T-cell (primary cell): ENCODE data around the gene ELMO3. TPM values are rescaled to one million over a fixed set of nuclear protein-coding genes. Genes with fewer than 3 reads are reported as not detected.

ENCODE experiments used
- ATAC-seq, 4 experiments: fragments of 200-7000 bp in 3 of 4; fragments of 150-1000 bp in 1 of 4; cut with Tn5 transposase; replicated peaks in 1 of 4; 1 replicate in 3 of 4; 2 replicates in 1 of 4; pipeline ENCODE4 v1.10.0; 2021; ENCODE audit warnings: moderate library complexity in 3 of 4, mild to moderate bottlenecking in 2 of 4, moderate number of reproducible peaks in 1 of 4
- CTCF ChIA-PET, 2 donors: fragments of 300-600 bp; sonication (Branson Sonifier 250); formaldehyde crosslinking; loops; one replicate each; lab custom pipeline; 2022; ENCODE audit warnings: antibody characterized with exemption in 2 of 2; lab: Charles Lee
- POLR2A ChIA-PET, 2 donors: fragments of 300-600 bp; sonication (Branson Sonifier 250); formaldehyde crosslinking; loops; one replicate each; lab custom pipeline; 2022; ENCODE audit warnings: antibody characterized with exemption in 2 of 2; lab: Charles Lee
- DNase-seq, 35 experiments: peaks; one replicate each; pipeline versions ENCODE4 v3.0.0 to v3.0.0-alpha.2; 2013 to 2023
- H3K27ac ChIP-seq: one replicate; pipeline ENCODE4 v1.5.1; 2013; ENCODE audit warnings: low read length
- H3K27me3 ChIP-seq, 2 experiments: replicated peaks in 1 of 2; 1 replicate in 1 of 2; 2 replicates in 1 of 2; pipeline versions ENCODE4 v1.6.1 to v1.7.0; 2013; ENCODE audit warnings: low read length in 1 of 2, mixed read lengths in 1 of 2; ENCODE audit not compliant: control insufficient read depth in 2 of 2, insufficient read depth in 2 of 2; ENCODE audit errors: extremely low read depth in 1 of 2
- H3K36me3 ChIP-seq, 2 donors: 1 replicate in 1 of 2; 2 replicates in 1 of 2; pipeline versions ENCODE4 v1.6.1 to v1.7.0; 2013; ENCODE audit warnings: low read length in 1 of 2; ENCODE audit not compliant: control insufficient read depth in 2 of 2, insufficient read depth in 1 of 2; ENCODE audit errors: extremely low read depth in 1 of 2
- H3K4me1 ChIP-seq, 2 experiments: 1 replicate in 1 of 2; 2 replicates in 1 of 2; pipeline versions ENCODE4 v1.6.1 to v1.7.0; 2013; ENCODE audit warnings: low read length in 2 of 2, mixed read lengths in 1 of 2; ENCODE audit not compliant: insufficient read depth in 2 of 2, control insufficient read depth in 1 of 2; ENCODE audit errors: extremely low read depth in 1 of 2
- H3K4me3 ChIP-seq, 2 donors: 1 replicate in 1 of 2; 2 replicates in 1 of 2; pipeline versions ENCODE4 v1.5.1 to v1.7.0; 2013; ENCODE audit warnings: mild to moderate bottlenecking in 2 of 2, low read length in 1 of 2, moderate library complexity in 1 of 2; ENCODE audit not compliant: control insufficient read depth in 1 of 2; ENCODE audit errors: extremely low read depth in 1 of 2
- H3K9me3 ChIP-seq: 2 replicates; pipeline ENCODE4 v1.7.0; 2013
- H3K27ac Mint-ChIP-seq, 2 donors: one replicate each; pipeline ENCODE4 v1.8.0; 2020 to 2021; ENCODE audit warnings: mild to moderate bottlenecking in 2 of 2, mixed read lengths in 2 of 2
- H3K27me3 Mint-ChIP-seq, 2 donors: one replicate each; pipeline ENCODE4 v1.8.0; 2021 to 2022; ENCODE audit warnings: mixed read lengths in 2 of 2
- H3K36me3 Mint-ChIP-seq: one replicate; pipeline ENCODE4 v1.8.0; 2021; ENCODE audit warnings: mixed read lengths
- H3K4me1 Mint-ChIP-seq, 3 donors: one replicate each; pipeline ENCODE4 v1.8.0; 2020 to 2022; ENCODE audit warnings: mixed read lengths in 3 of 3, mild to moderate bottlenecking in 1 of 3
- H3K4me3 Mint-ChIP-seq, 3 donors: one replicate each; pipeline ENCODE4 v1.8.0; 2020 to 2022; ENCODE audit warnings: mild to moderate bottlenecking in 3 of 3, mixed read lengths in 3 of 3, moderate library complexity in 3 of 3
- H3K9me3 Mint-ChIP-seq, 3 donors: one replicate each; pipeline ENCODE4 v1.8.0; 2020 to 2022; ENCODE audit warnings: mixed read lengths in 3 of 3
- WGBS: methylation state at CpG from one replicate; pipeline ENCODE4 v1.1.5; 2013; ENCODE audit warnings: missing lambda C conversion rate; ENCODE audit not compliant: insufficient coverage; 5-methylcytosine and 5-hydroxymethylcytosine counted together
- total RNA-seq, 35 experiments: library from RNA in 6 of 35; stranded (reverse) in 6 of 35; fragments of 120-200 nt in 1 of 35; gene quantifications; one replicate each; pipeline versions ENCODE4 v1.2.1 to v1.2.4 and lab custom pipeline; 2013 to 2026

ELMO3 gene
- total RNA-seq, 5 donors from 2014 or later (not counting 1 experiment from before 2014, with no cell fraction given), result 3.8 to 11.7 (median 8.8) TPM

DNA sequence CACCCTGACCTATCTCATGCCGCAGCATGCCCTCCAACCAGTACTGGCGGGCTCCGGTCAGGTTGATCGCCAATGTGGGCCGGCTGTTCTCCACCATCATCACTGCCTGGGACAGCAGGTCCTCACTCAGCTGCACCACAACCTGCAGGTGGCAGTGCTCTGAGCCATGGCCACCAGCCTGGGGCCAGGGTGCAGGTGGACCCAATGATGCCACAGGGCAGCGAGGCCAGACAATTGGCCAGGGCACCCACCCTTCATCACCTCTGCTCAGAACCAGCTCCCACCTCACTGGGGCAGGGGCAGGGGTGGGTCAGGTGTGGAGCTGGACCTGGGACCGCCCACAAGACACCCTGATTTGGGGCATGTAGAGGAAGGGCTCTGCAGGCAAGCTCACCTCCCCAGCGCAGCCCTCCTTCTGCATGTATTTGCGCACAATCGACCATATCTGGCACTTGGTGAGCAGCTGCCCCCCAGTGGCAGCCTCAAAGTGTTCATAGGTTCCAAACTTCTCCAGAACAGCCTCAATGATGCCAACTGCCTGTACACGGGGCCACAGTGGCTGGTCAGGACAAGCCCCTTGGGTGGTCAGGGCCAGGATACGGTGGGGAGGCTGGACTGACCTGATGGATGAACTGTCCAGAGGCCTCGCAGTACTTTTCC lies 19.4 kb upstream of the ELMO3 start:
- CTCF ChIA-PET, result interaction anchor here in 1 of 2 donors (0.5 to 0.9 kb wide), 3 partner anchors 22 to 889 kb away, joined by 3 to 4 read pairs (median 3); no protein-coding TSS in a partner anchor
- WGBS, result 92% methylated on average over 11 of the region's 13 CpGs

DNA sequence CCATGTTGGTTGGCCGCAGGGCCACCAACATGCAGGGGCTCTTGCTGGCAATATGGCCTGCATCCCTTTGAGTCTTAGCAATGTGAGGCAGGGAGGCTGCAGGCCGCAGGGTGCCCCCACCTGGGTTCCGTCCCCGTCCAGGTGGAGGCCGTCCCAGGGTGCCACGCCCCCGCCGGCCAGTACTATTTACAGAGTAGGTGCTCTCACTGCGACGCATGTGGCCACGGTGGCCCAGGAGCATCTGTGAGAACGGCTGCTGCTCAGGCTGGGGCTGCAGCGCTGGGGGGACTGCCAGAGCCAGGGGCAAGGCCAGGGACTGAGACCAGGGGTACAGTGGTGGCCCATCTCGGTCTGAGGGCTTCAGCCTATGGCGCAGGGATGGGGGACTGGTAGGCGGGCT lies 18.8 kb upstream of the ELMO3 start:
- Histone ChIP-seq H3K4me3 (no peak overlapping the region), H3K27ac (no peak overlapping the region), H3K9me3 (no peaks in the 10 kb centered on the region), H3K4me1 (peaks cover 4 to 37% of the 10 kb centered on the region in 2 experiments), H3K27me3 (peaks cover 9 to 42% of the 10 kb centered on the region in 2 experiments), H3K36me3 (no peaks in the 10 kb centered on the region)
- Mint-ChIP-seq H3K4me1 (peaks cover 17 to 29% (median 17%) of the 10 kb centered on the region in 3 donors), H3K27ac (no peak overlapping the region), H3K4me3 (no peak overlapping the region), H3K27me3 (peaks cover 14 to 18% of the 10 kb centered on the region in 2 donors), H3K9me3 (no peaks in the 10 kb centered on the region), H3K36me3 (no peaks in the 10 kb centered on the region)
- ChIA-PET POLR2A (no interaction called here), CTCF (interaction anchor here (0.6 to 0.9 kb wide), 2 partner anchors 19 to 201 kb away, joined by 3 read pairs; no protein-coding TSS in a partner anchor)
- 93% methylated on average over 15 of the region's 16 CpGs for WGBS
- ATAC-seq, result no peak
- DNase-seq, result no peak

More for the DNA sequence above, 19.4 kb upstream of the ELMO3 start:
- H3K27ac Mint-ChIP-seq, result no peak overlapping the region
- Histone ChIP-seq H3K4me3 (no peak overlapping the region), H3K36me3 (no peaks in the 10 kb centered on the region), H3K27me3 (peaks cover 13 to 46% of the 10 kb centered on the region in 2 experiments), H3K27ac (no peak overlapping the region), H3K9me3 (no peaks in the 10 kb centered on the region), H3K4me1 (peaks cover 4 to 37% of the 10 kb centered on the region in 2 experiments)
- H3K36me3 Mint-ChIP-seq, result no peaks in the 10 kb centered on the region
- H3K4me3 Mint-ChIP-seq, result peak overlapping the region in 1 of 3 donors; percentile 13
- H3K9me3 Mint-ChIP-seq, result no peaks in the 10 kb centered on the region
- H3K27me3 Mint-ChIP-seq, result peaks cover 14 to 18% of the 10 kb centered on the region in 2 donors
- POLR2A ChIA-PET, result no interaction called here
- no peak for ATAC-seq
- DNase-seq, result no peak
- peaks cover 12 to 25% (median 12%) of the 10 kb centered on the region in 3 donors for H3K4me1 Mint-ChIP-seq

DNA sequence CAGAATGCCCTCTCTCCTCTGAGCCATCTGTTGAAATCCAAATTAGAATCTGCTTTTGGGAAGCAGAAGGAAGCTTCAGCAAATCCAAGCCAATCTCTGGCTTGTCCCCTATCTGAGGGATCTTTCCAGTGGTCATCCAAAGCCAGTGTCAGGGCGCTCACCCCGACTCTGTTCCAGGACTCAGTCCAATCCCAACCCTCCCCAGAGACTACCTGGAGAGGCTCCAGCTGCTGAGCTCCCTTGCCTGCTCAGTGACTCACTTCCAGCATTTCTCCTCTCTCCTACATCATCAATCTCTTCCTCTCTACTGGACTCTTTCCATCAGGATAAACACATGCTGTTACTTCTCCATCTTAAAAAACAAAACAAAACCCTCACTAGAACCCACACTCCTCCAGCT lies 17.6 kb upstream of the ELMO3 start:
- ChIA-PET POLR2A (interaction anchor here in 1 of 2 donors (1.0 kb wide), 1 partner anchor 229 kb away, joined by 10 read pairs; no protein-coding TSS in a partner anchor), CTCF (interaction anchor here (0.7 to 2.1 kb wide), 2 partner anchors 22 to 28 kb away, joined by 4 to 8 read pairs; partner anchors contain the start of genes FBXL8 (in 1 of the 2) and TRADD (in 1 of the 2))
- no peak overlapping the region for H3K4me3 Mint-ChIP-seq
- no peaks in the 10 kb centered on the region for H3K9me3 ChIP-seq
- no peak for DNase-seq
- no peak overlapping the region for H3K4me3 ChIP-seq
- no peak overlapping the region for H3K27ac Mint-ChIP-seq
- H3K4me1 Mint-ChIP-seq, result peaks cover 22 to 34% (median 23%) of the 10 kb centered on the region in 3 donors
- H3K27me3 Mint-ChIP-seq, result peaks cover 14 to 21% of the 10 kb centered on the region in 2 donors
- H3K4me1 ChIP-seq, result peaks cover 4 to 42% of the 10 kb centered on the region in 2 experiments
- H3K9me3 Mint-ChIP-seq, result no peaks in the 10 kb centered on the region
- H3K27ac ChIP-seq, result no peak overlapping the region
- ATAC-seq, result no peak
- WGBS, result 94% methylated on average over 2 of the region's 2 CpGs
- no peaks in the 10 kb centered on the region for H3K36me3 ChIP-seq
- no peaks in the 10 kb centered on the region for H3K36me3 Mint-ChIP-seq
- H3K27me3 ChIP-seq, result peaks cover 6 to 41% of the 10 kb centered on the region in 2 experiments

DNA sequence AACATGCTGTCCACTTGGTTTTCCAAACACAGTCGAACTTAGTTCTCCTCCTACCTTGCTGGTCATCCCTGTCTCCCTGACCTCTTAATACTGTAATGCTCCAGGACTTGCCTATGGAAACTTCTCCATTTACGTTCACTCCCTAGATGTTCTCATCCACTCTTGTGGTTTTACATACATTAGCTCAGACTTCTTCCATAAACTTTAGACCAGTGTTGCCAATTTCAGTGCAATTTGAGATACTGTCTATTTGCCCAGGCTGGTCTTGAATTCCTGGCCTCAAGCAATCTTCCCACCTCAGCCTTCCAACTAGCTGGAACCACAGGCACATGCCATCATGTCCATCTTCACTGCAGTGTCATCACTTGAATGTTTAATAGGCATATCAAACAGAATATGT lies 16.6 kb upstream of the ELMO3 start:
- 100% methylated on average over 2 of the region's 2 CpGs for WGBS

DNA sequence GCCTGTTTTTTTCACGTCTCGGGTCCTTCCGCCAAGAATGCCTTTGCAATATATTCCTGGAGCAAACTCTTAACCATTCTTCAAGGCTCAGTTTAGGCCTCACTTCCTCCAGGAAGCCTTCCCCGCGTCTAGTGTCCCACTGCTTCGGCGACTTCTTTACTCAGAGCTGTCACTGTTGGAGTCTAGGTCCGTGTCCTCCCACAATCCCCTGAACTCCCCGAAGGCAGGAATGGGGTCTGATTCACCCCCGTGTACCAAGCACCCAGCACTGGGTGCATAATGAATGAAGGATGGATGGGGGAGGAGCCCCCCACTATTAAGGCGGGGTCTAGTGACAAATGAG lies 15.7 kb upstream of the ELMO3 start:
- Histone ChIP-seq H3K27me3 (peaks cover 0 to 42% of the 10 kb centered on the region in 2 experiments), H3K27ac (peak overlapping the region; percentile 84), H3K9me3 (no peaks in the 10 kb centered on the region), H3K4me1 (peaks cover 4 to 32% of the 10 kb centered on the region in 2 experiments), H3K36me3 (no peaks in the 10 kb centered on the region), H3K4me3 (peak overlapping the region; percentile 76 to 80)
- 8% methylated on average over 8 of the region's 11 CpGs for WGBS
- Mint-ChIP-seq H3K4me3 (no peak overlapping the region), H3K27ac (no peak overlapping the region), H3K9me3 (no peaks in the 10 kb centered on the region), H3K27me3 (peaks cover 4 to 10% of the 10 kb centered on the region in 2 donors), H3K4me1 (peaks cover 16 to 21% (median 17%) of the 10 kb centered on the region in 3 donors), H3K36me3 (no peaks in the 10 kb centered on the region)
- ChIA-PET CTCF (interaction anchor here (1.3 to 2.1 kb wide), 2 partner anchors 24 to 172 kb away, joined by 3 to 4 read pairs; partner anchors contain the start of genes FBXL8 (in 1 of the 2) and TRADD (in 1 of the 2)), POLR2A (interaction anchor here in 1 of 2 donors (0.6 kb wide), 1 partner anchor 239 kb away, joined by 3 read pairs; no protein-coding TSS in a partner anchor)
- ATAC-seq (no peak), DNase-seq (no peak)

More for the DNA sequence above, 16.6 kb upstream of the ELMO3 start:
- H3K4me1 Mint-ChIP-seq, result peaks cover 21 to 30% (median 22%) of the 10 kb centered on the region in 3 donors
- ChIA-PET POLR2A (interaction anchor here in 1 of 2 donors (1.0 kb wide), 1 partner anchor 230 kb away, joined by 10 read pairs; no protein-coding TSS in a partner anchor), CTCF (interaction anchor here (0.7 to 2.1 kb wide), 2 partner anchors 23 to 29 kb away, joined by 4 to 8 read pairs; partner anchors contain the start of genes FBXL8 (in 1 of the 2) and TRADD (in 1 of the 2))
- peaks cover 9 to 13% of the 10 kb centered on the region in 2 donors for H3K27me3 Mint-ChIP-seq
- Histone ChIP-seq H3K9me3 (no peaks in the 10 kb centered on the region), H3K4me3 (no peak overlapping the region), H3K4me1 (peaks cover 4 to 42% of the 10 kb centered on the region in 2 experiments), H3K36me3 (no peaks in the 10 kb centered on the region), H3K27me3 (peaks cover 3 to 43% of the 10 kb centered on the region in 2 experiments), H3K27ac (no peak overlapping the region)
- H3K27ac Mint-ChIP-seq, result no peak overlapping the region
- no peak for DNase-seq
- H3K9me3 Mint-ChIP-seq, result no peaks in the 10 kb centered on the region
- no peak for ATAC-seq
- H3K36me3 Mint-ChIP-seq, result no peaks in the 10 kb centered on the region
- no peak overlapping the region for H3K4me3 Mint-ChIP-seq
